ENCODE measurements around the gene ORAI1. TPM values are rescaled to one million over a fixed set of nuclear protein-coding genes. Genes with fewer than 3 reads are reported as not detected.
"Not testable (repeated sequence)": the region's sequence is repeated elsewhere in the genome, so short reads cannot be mapped to it uniquely, and the experiment has no call there.

The ORAI1 gene
- total and polyA plus RNA-seq, 8 donors: 8.9 to 39.5 (median 13.0) TPM

- Histone ChIP-seq H3K27ac (peak overlapping the region in 1 of 2 donors; percentile 86), H3K9me3 (no peaks in the 10 kb centered on the region), H3K27me3 (no peaks in the 10 kb centered on the region), H3K4me1 (peaks cover 0 to 26% of the 10 kb centered on the region in 2 donors), H3K4me3 (peak overlapping the region in 1 of 2 donors; percentile 45), H3K36me3 (no peaks in the 10 kb centered on the region)
- intact Hi-C loops (cut with DNase I): no loop called here
- TF ChIP-seq CTCF (IDR thresholded peaks at IDR 0.05): no peak
- DNase-seq: no peak
- ATAC-seq: no peak
These were observed 37.2 kb downstream of the ORAI1 start for GRCh38 chr12:121663610-121663929.

- not testable (repeated sequence) for H3K4me3 ChIP-seq
These were observed 40.5 kb downstream of the ORAI1 start for GRCh38 chr12:121666829-121667228.

GRCh38 chr12:121668750-121669520 lies 42.6 kb downstream of the ORAI1 start:
- H3K9me3 ChIP-seq: no peaks in the 10 kb centered on the region
- no peak overlapping the region for H3K27ac ChIP-seq
- H3K4me1 ChIP-seq: peaks cover 7 to 29% of the 10 kb centered on the region in 2 donors
- no peak overlapping the region for H3K4me3 ChIP-seq
- no peaks in the 10 kb centered on the region for H3K36me3 ChIP-seq
- DNase-seq: peak in 1 of 4 donors; percentile 65
- H3K27me3 ChIP-seq: no peaks in the 10 kb centered on the region
- intact Hi-C loops (cut with DNase I): no loop called here
- no peak for ATAC-seq
- TF ChIP-seq CTCF (IDR thresholded peaks at IDR 0.05): peak; percentile 33 to 60

More at GRCh38 chr12:121666829-121667228, 40.5 kb downstream of the ORAI1 start:
- H3K36me3 ChIP-seq; H3K9me3 ChIP-seq; DNase-seq; intact Hi-C loops (cut with DNase I); ATAC-seq; H3K27me3 ChIP-seq; H3K27ac ChIP-seq: not testable (repeated sequence)
- peaks cover under 1 to 11% of the 10 kb centered on the region in 2 donors for H3K4me1 ChIP-seq

GRCh38 chr12:121669521-121669900 lies 43.2 kb downstream of the ORAI1 start, which contains the start of gene MORN3:
Gene MORN3, minus strand, starts transcription at chr12:121669654. Its CDS starts 171 bp downstream, at chr12:121669483.
- H3K9me3 ChIP-seq: no peaks in the 10 kb centered on the region
- no peak for TF ChIP-seq CTCF (IDR thresholded peaks at IDR 0.05)
- intact Hi-C loops (cut with DNase I): no loop called here

GRCh38 chr12:121673013-121673511 lies 46.7 kb downstream of the ORAI1 start:
- no peak for TF ChIP-seq CTCF (IDR thresholded peaks at IDR 0.05)
- H3K4me1 ChIP-seq: peaks cover 7 to 21% of the 10 kb centered on the region in 2 donors
- DNase-seq: peak in 1 of 4 donors; percentile 37
- intact Hi-C loops (cut with DNase I): loop anchor here in 1 of 2 donors (10.0 kb wide), 2 partner anchors 48 to 118 kb away; partner anchors contain the start of gene ORAI1
- no peaks in the 10 kb centered on the region for H3K36me3 ChIP-seq
- no peaks in the 10 kb centered on the region for H3K9me3 ChIP-seq
- no peaks in the 10 kb centered on the region for H3K27me3 ChIP-seq
- ATAC-seq: peak; percentile 18
- H3K4me3 ChIP-seq: peak overlapping the region; percentile 40 to 51
- peak overlapping the region in 1 of 2 donors; percentile 64 for H3K27ac ChIP-seq

More at GRCh38 chr12:121669521-121669900, 43.2 kb downstream of the ORAI1 start, which contains the start of gene MORN3:
- H3K4me3 ChIP-seq: no peak within 1 kb of the TSS
- H3K27me3 ChIP-seq: no peaks in the 10 kb centered on the region
- H3K27ac ChIP-seq: no peak within 1 kb of the TSS
- no peaks in the 10 kb centered on the region for H3K36me3 ChIP-seq
- ATAC-seq: no peak
- no peak for DNase-seq
- H3K4me1 ChIP-seq: peaks cover 7 to 29% of the 10 kb centered on the region in 2 donors

Data from left lung (tissue), 10 donors.